Measurements from ENCODE around the gene SEZ6L.

DNA sequence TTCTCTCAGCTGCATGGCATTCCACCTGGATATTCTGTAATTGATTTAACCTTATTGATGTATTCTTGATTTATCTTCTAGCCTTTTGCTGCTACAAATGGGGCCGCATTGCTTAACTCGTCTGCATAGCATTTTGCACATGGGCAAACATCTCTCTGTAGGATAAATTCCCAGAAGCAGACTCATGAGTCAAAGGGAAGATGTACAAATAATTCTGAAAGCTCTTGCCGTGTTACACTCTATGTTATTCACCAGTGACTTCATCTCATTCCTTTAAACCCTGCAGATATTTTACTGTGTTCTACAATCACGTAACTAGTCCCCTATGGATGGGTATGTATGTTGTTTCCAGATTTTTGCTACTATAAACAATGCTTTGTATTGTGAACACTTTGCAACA lies 112.7 kb downstream of the SEZ6L start:
- TF ChIP-seq POLR2A (IDR thresholded peaks at IDR 0.05; ENCODE audit: low read depth, low read length) (no peak), POLR2AphosphoS5 (IDR thresholded peaks at IDR 0.05; ENCODE audit: low read depth, low read length) (no peak), SPI1 (IDR thresholded peaks at IDR 0.05; ENCODE audit: low read depth, low read length) (no peak), TAF1 (IDR thresholded peaks at IDR 0.05; ENCODE audit: low read depth, low read length) (no peak), PAX5 (IDR thresholded peaks at IDR 0.05; ENCODE audit: insufficient read depth, low read length, severe bottlenecking) (no peak)
